ENCODE data around the gene TIMM10.

- TF ChIP-seq REST (IDR thresholded peaks at IDR 0.05; ENCODE audit: borderline replicate concordance): no peak
- TF ChIP-seq RAD21 (conservative IDR thresholded peaks at IDR 0.05): no peak
- TF ChIP-seq, protein P1, sequence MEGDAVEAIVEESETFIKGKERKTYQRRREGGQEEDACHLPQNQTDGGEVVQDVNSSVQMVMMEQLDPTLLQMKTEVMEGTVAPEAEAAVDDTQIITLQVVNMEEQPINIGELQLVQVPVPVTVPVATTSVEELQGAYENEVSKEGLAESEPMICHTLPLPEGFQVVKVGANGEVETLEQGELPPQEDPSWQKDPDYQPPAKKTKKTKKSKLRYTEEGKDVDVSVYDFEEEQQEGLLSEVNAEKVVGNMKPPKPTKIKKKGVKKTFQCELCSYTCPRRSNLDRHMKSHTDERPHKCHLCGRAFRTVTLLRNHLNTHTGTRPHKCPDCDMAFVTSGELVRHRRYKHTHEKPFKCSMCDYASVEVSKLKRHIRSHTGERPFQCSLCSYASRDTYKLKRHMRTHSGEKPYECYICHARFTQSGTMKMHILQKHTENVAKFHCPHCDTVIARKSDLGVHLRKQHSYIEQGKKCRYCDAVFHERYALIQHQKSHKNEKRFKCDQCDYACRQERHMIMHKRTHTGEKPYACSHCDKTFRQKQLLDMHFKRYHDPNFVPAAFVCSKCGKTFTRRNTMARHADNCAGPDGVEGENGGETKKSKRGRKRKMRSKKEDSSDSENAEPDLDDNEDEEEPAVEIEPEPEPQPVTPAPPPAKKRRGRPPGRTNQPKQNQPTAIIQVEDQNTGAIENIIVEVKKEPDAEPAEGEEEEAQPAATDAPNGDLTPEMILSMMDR (IDR thresholded peaks at IDR 0.05; ENCODE audit: poor library complexity, severe bottlenecking): no peak
- no peak for TF ChIP-seq POLR2AphosphoS5 (IDR thresholded peaks at IDR 0.05)
- TF ChIP-seq SMC3 (conservative IDR thresholded peaks at IDR 0.05; ENCODE audit: poor library complexity): no peak
- no peak for TF ChIP-seq MXI1 (conservative IDR thresholded peaks at IDR 0.05; ENCODE audit: poor library complexity, severe bottlenecking)
- TF ChIP-seq EZH2 (IDR thresholded peaks at IDR 0.05; ENCODE audit: borderline replicate concordance, insufficient read depth, low read length, poor library complexity, severe bottlenecking): no peak
- TF ChIP-seq TAF1 (IDR thresholded peaks at IDR 0.05; ENCODE audit: low read depth): no peak
- no peak for TF ChIP-seq EP300 (conservative IDR thresholded peaks at IDR 0.05; ENCODE audit: poor library complexity, severe bottlenecking)
These were observed 29.6 kb upstream of the TIMM10 start for GRCh38 chr11:57560146-57560545.
